Raji (cell line): ENCODE data around the gene EML6.

ENCODE experiments used
- POLR2A ChIP-seq: IDR thresholded peaks from 2 replicates; pipeline ENCODE4 v1.6.1; 2011; ENCODE audit warnings: low read depth, low read length, control low read depth; ENCODE audit not compliant: insufficient read depth

Gene EML6

GRCh38 chr2:54806975-54807374, 83.5 kb downstream of the EML6 start:
- TF ChIP-seq POLR2A = no peak

GRCh38 chr2:54808661-54809060, 85.2 kb downstream of the EML6 start:
- TF ChIP-seq POLR2A = no peak

GRCh38 chr2:54809819-54810218, 86.4 kb downstream of the EML6 start:
- TF ChIP-seq POLR2A = no peak

- no peak for TF ChIP-seq POLR2A
These were observed 86.8 kb downstream of the EML6 start for GRCh38 chr2:54810246-54810645.

- no peak for TF ChIP-seq POLR2A
These were observed 90.1 kb downstream of the EML6 start for GRCh38 chr2:54813584-54813983.

GRCh38 chr2:54814389-54815147, 91.1 kb downstream of the EML6 start:
- TF ChIP-seq POLR2A = no peak

- no peak for TF ChIP-seq POLR2A
These were observed 91.7 kb downstream of the EML6 start for GRCh38 chr2:54815148-54815539.

GRCh38 chr2:54818226-54818625, 94.8 kb downstream of the EML6 start:
- no peak for TF ChIP-seq POLR2A

GRCh38 chr2:54820558-54820957, 97.1 kb downstream of the EML6 start:
- no peak for TF ChIP-seq POLR2A

- TF ChIP-seq POLR2A = no peak
These were observed 101.1 kb downstream of the EML6 start for GRCh38 chr2:54824567-54824966.

- no peak for TF ChIP-seq POLR2A
These were observed 107.1 kb downstream of the EML6 start for GRCh38 chr2:54830546-54830945.

- no peak for TF ChIP-seq POLR2A
These were observed 108.0 kb downstream of the EML6 start for GRCh38 chr2:54831480-54831879.

- no peak for TF ChIP-seq POLR2A
These were observed 111.3 kb downstream of the EML6 start for GRCh38 chr2:54834721-54835120.

- TF ChIP-seq POLR2A = no peak
These were observed 113.0 kb downstream of the EML6 start for GRCh38 chr2:54836477-54836876.

GRCh38 chr2:54838585-54839035, 115.1 kb downstream of the EML6 start:
- no peak for TF ChIP-seq POLR2A

- no peak for TF ChIP-seq POLR2A
These were observed 116.2 kb downstream of the EML6 start for GRCh38 chr2:54839461-54840255.
